K562 (cell line): ENCODE data around the gene MAGI1.

ENCODE experiments used
- MAFG ChIP-seq: fragments of 450-650 bp; conservative IDR thresholded peaks from 2 replicates; pipeline ENCODE4 v1.6.1; 2016; ENCODE audit warnings: missing genetic modification characterization, missing compliant biosample characterization
- SRSF9 ChIP-seq: fragments of 200-400 bp; formaldehyde crosslinking; IDR thresholded peaks from 2 replicates; pipeline ENCODE4 v1.6.1; 2017; ENCODE audit warnings: low read depth, low read length, borderline replicate concordance
- ZKSCAN8 ChIP-seq: fragments of 200-800 bp; sonication (Bioruptor generic); IDR thresholded peaks from 2 replicates; pipeline ENCODE4 v1.6.1; 2016; ENCODE audit warnings: missing genetic modification characterization, missing compliant biosample characterization
- TF ChIP-seq, protein P1 (sequence below), 2 experiments: fragments of 450-650 bp; formaldehyde crosslinking in 1 of 2; IDR thresholded peaks; 2 replicates each; pipeline versions ENCODE4 v1.4.0 to v1.6.1; 2014 to 2020; ENCODE audit warnings: mild to moderate bottlenecking in 2 of 2, borderline replicate concordance in 1 of 2, low read depth in 1 of 2
- TF ChIP-seq, protein P2 (sequence below), 3 experiments: IDR thresholded peaks in 2 of 3; conservative IDR thresholded peaks in 1 of 3; 2 replicates each; pipeline ENCODE4 v1.5.1; 2011 to 2012; ENCODE audit warnings: low read length in 3 of 3, mild to moderate bottlenecking in 3 of 3, control low read depth in 2 of 3, improper control_type of control experiment in 1 of 3, inconsistent platforms in 1 of 3, low read depth in 1 of 3, mixed read lengths in 1 of 3, moderate library complexity in 1 of 3; ENCODE audit not compliant: insufficient read depth in 2 of 3

DNA sequence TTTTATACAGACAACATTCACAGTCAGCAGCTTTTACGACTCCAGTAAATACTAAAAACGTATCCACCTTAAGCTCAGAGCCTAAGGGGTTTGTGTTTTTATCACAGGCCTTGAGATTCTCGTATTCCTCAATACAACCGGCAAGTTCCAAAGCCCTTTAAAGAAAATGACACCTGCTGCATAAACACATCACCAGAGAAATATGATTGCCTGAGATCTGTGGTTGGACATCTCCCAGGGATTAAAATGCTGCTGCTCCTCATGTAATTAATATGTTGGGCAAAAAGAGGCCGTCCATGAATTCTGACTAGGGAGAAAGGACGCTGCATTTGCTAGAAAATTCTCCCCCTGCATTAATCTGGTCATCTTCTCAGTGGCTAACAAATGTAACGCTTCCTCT is 544.8 kb downstream of the MAGI1 start:
- TF ChIP-seq MAFG (tag) (no peak), SRSF9 (no peak), ZKSCAN8 (no peak)
- TF ChIP-seq, protein P1, sequence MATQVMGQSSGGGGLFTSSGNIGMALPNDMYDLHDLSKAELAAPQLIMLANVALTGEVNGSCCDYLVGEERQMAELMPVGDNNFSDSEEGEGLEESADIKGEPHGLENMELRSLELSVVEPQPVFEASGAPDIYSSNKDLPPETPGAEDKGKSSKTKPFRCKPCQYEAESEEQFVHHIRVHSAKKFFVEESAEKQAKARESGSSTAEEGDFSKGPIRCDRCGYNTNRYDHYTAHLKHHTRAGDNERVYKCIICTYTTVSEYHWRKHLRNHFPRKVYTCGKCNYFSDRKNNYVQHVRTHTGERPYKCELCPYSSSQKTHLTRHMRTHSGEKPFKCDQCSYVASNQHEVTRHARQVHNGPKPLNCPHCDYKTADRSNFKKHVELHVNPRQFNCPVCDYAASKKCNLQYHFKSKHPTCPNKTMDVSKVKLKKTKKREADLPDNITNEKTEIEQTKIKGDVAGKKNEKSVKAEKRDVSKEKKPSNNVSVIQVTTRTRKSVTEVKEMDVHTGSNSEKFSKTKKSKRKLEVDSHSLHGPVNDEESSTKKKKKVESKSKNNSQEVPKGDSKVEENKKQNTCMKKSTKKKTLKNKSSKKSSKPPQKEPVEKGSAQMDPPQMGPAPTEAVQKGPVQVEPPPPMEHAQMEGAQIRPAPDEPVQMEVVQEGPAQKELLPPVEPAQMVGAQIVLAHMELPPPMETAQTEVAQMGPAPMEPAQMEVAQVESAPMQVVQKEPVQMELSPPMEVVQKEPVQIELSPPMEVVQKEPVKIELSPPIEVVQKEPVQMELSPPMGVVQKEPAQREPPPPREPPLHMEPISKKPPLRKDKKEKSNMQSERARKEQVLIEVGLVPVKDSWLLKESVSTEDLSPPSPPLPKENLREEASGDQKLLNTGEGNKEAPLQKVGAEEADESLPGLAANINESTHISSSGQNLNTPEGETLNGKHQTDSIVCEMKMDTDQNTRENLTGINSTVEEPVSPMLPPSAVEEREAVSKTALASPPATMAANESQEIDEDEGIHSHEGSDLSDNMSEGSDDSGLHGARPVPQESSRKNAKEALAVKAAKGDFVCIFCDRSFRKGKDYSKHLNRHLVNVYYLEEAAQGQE (IDR thresholded peaks at IDR 0.05; ENCODE audit: borderline replicate concordance): no peak
- TF ChIP-seq, protein P1 (CRISPR knock-in tag; IDR thresholded peaks at IDR 0.05; ENCODE audit: low read depth): no peak
- TF ChIP-seq, protein P2, sequence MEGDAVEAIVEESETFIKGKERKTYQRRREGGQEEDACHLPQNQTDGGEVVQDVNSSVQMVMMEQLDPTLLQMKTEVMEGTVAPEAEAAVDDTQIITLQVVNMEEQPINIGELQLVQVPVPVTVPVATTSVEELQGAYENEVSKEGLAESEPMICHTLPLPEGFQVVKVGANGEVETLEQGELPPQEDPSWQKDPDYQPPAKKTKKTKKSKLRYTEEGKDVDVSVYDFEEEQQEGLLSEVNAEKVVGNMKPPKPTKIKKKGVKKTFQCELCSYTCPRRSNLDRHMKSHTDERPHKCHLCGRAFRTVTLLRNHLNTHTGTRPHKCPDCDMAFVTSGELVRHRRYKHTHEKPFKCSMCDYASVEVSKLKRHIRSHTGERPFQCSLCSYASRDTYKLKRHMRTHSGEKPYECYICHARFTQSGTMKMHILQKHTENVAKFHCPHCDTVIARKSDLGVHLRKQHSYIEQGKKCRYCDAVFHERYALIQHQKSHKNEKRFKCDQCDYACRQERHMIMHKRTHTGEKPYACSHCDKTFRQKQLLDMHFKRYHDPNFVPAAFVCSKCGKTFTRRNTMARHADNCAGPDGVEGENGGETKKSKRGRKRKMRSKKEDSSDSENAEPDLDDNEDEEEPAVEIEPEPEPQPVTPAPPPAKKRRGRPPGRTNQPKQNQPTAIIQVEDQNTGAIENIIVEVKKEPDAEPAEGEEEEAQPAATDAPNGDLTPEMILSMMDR (IDR thresholded peaks at IDR 0.05 in 2 of 3, conservative IDR thresholded peaks at IDR 0.05 in 1 of 3; ENCODE audit: insufficient read depth in 2 of 3, low read depth in 1 of 3, low read length in 3 of 3): no peak
